ENCODE data around the gene DKK3.
A peak's percentile ranks its signal among the peaks of the same experiment; 100 is the strongest.

The DKK3 gene

DNA sequence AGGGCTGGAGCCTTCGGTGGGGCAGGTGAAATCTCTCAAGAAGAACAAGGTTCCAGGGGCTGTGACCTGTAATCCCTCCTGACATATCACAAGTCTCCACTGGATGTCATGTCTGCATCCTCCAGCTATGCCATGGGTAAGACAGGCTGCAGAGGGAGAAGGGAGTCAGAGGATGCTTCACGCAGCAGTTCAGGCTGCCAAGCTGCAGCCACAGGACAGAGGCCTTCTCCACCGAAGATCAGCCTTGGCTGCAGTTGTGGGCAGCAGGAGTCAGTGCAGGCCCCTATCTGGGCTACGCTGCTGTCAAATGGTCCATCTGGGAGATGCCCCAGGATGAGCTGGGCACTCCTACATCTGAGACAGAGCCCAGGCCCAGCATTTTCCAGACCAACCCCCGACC lies 25.0 kb downstream of the DKK3 start:
- no peak for DNase-seq (ENCODE audit: low read depth, low spot score)

DNA sequence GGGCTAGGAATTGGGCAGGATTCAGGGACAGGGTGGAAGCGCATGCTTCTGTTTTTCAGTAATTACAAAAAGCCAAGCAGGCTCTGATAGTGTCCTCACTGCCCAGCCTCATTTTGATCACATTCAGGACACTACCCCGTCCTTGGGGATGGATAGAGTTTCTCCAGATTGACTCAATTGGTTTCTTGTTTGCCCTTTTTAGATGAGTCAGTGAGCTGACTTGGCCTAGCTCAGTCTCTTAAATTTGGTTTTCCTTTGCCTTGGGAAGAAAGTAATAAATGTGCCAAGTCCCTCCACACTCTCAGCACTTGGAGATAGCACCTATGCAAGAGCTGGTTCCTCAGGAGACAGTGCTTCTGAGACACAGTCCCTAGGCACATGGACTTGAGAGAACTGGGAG lies 25.5 kb downstream of the DKK3 start:
- Histone ChIP-seq H3K9ac (ENCODE audit: insufficient read length) (no peak overlapping the region), H3K27ac (no peak overlapping the region), H3K36me3 (ENCODE audit: insufficient read depth, low read length) (no peaks in the 10 kb centered on the region), H3K4me3 (no peak overlapping the region), H3K9me3 (ENCODE audit: low read depth, low read length) (no peaks in the 10 kb centered on the region)
- DNase-seq (ENCODE audit: low read depth, low spot score): no peak
- TF ChIP-seq POLR2AphosphoS5 (IDR thresholded peaks at IDR 0.05; ENCODE audit: borderline replicate concordance, low read depth, low read length) (no peak), FOXP2 (optimal IDR thresholded peaks at IDR 0.05; ENCODE audit: control extremely low read depth, extremely low read length, insufficient read depth) (no peak), EZH2 (IDR thresholded peaks at IDR 0.05) (no peak)

More for the DNA sequence above, 25.0 kb downstream of the DKK3 start:
- H3K9ac ChIP-seq (ENCODE audit: insufficient read length): no peak overlapping the region
- H3K4me3 ChIP-seq: no peak overlapping the region
- TF ChIP-seq EZH2 (IDR thresholded peaks at IDR 0.05) (no peak), FOXP2 (optimal IDR thresholded peaks at IDR 0.05; ENCODE audit: control extremely low read depth, extremely low read length, insufficient read depth) (no peak), POLR2AphosphoS5 (IDR thresholded peaks at IDR 0.05; ENCODE audit: borderline replicate concordance, low read depth, low read length) (no peak)
- H3K27ac ChIP-seq: no peak overlapping the region
- H3K9me3 ChIP-seq (ENCODE audit: low read depth, low read length): no peaks in the 10 kb centered on the region
- H3K36me3 ChIP-seq (ENCODE audit: insufficient read depth, low read length): no peaks in the 10 kb centered on the region

GRCh38 chr11:11982461-11982860 lies 26.0 kb downstream of the DKK3 start:
- TF ChIP-seq FOXP2 (optimal IDR thresholded peaks at IDR 0.05; ENCODE audit: control extremely low read depth, extremely low read length, insufficient read depth) (no peak), POLR2AphosphoS5 (IDR thresholded peaks at IDR 0.05; ENCODE audit: borderline replicate concordance, low read depth, low read length) (no peak), EZH2 (IDR thresholded peaks at IDR 0.05) (no peak)
- Histone ChIP-seq H3K9me3 (ENCODE audit: low read depth, low read length) (no peaks in the 10 kb centered on the region), H3K36me3 (ENCODE audit: insufficient read depth, low read length) (no peaks in the 10 kb centered on the region), H3K4me3 (no peak overlapping the region), H3K9ac (ENCODE audit: insufficient read length) (no peak overlapping the region), H3K27ac (no peak overlapping the region)
- DNase-seq (ENCODE audit: low read depth, low spot score): no peak

DNA sequence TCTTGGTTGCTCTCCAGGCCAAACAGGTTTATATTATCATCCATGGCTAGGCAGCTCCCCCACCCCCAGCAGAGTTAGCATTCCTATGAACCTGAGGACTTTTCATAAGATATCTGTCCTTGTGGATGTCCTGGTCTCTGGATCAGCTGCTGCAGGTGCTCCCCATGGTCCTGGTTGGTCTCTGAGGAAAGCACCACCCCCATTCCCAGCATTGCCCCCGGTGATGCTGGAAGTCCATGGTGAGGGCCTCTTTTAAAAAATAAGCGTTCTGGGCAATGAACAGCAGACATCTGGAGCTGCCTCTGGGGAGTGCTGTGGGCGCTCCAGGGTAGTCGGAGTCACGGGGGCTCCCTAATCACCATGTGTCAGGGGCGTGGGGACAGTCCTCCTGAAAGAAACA lies 26.6 kb downstream of the DKK3 start:
- H3K9me3 ChIP-seq (ENCODE audit: low read depth, low read length): no peaks in the 10 kb centered on the region
- no peak for DNase-seq (ENCODE audit: low read depth, low spot score)
- H3K27ac ChIP-seq: no peak overlapping the region
- no peaks in the 10 kb centered on the region for H3K36me3 ChIP-seq (ENCODE audit: insufficient read depth, low read length)
- TF ChIP-seq FOXP2 (optimal IDR thresholded peaks at IDR 0.05; ENCODE audit: control extremely low read depth, extremely low read length, insufficient read depth): no peak
- TF ChIP-seq POLR2AphosphoS5 (IDR thresholded peaks at IDR 0.05; ENCODE audit: borderline replicate concordance, low read depth, low read length): no peak
- no peak for TF ChIP-seq EZH2 (IDR thresholded peaks at IDR 0.05)
- no peak overlapping the region for H3K4me3 ChIP-seq
- H3K9ac ChIP-seq (ENCODE audit: insufficient read length): no peak overlapping the region

DNA sequence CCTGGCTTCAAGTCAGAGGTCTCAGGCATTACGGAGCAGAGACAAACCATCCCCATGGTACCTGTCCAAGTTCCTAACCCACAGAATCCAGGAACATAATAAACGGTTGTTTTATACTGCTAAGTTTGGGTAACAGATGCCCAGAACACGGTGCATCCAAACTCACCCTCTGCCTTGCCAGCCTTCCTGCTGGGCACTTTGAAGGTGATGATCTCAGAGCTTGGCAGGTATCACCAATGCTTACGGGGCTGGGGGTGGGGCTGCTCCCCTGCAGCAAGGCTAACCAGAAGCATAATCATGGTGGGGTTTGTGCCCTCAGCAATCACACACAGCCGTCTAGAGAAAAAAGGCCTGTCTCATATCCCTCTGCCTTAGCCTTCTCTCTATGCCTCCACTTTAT lies 27.1 kb downstream of the DKK3 start:
- TF ChIP-seq EZH2 (IDR thresholded peaks at IDR 0.05) (no peak), POLR2AphosphoS5 (IDR thresholded peaks at IDR 0.05; ENCODE audit: borderline replicate concordance, low read depth, low read length) (no peak), FOXP2 (optimal IDR thresholded peaks at IDR 0.05; ENCODE audit: control extremely low read depth, extremely low read length, insufficient read depth) (no peak)
- Histone ChIP-seq H3K36me3 (ENCODE audit: insufficient read depth, low read length) (no peaks in the 10 kb centered on the region), H3K9me3 (ENCODE audit: low read depth, low read length) (no peaks in the 10 kb centered on the region), H3K27ac (no peak overlapping the region), H3K4me3 (no peak overlapping the region), H3K9ac (ENCODE audit: insufficient read length) (no peak overlapping the region)
- no peak for DNase-seq (ENCODE audit: low read depth, low spot score)

DNA sequence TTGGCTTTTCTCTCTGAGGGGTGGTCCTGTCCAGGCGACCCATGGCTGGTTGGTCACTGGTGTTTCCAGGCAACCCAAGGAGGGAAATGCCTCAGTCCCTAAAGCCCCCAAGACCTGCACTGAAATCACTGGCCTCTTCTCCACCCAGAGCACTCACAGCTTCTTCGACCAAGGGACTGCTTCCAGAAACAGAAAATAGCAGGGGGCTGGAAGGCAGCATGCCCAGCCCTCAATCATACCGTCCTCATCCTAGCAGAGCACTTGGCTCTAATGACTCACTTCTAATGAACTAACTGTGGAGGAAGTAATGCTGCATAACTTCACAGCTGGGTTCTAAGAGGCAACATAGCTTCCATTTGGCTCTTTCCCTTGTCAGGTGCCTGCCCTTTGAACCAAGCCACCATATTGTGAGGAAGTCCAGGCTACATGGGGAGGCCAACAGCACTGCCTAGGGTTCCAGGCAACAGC lies 27.6 kb downstream of the DKK3 start:
- TF ChIP-seq EZH2 (IDR thresholded peaks at IDR 0.05) (no peak), FOXP2 (optimal IDR thresholded peaks at IDR 0.05; ENCODE audit: control extremely low read depth, extremely low read length, insufficient read depth) (no peak), POLR2AphosphoS5 (IDR thresholded peaks at IDR 0.05; ENCODE audit: borderline replicate concordance, low read depth, low read length) (no peak)
- DNase-seq (ENCODE audit: low read depth, low spot score): no peak
- no peaks in the 10 kb centered on the region for H3K36me3 ChIP-seq (ENCODE audit: insufficient read depth, low read length)

DNA sequence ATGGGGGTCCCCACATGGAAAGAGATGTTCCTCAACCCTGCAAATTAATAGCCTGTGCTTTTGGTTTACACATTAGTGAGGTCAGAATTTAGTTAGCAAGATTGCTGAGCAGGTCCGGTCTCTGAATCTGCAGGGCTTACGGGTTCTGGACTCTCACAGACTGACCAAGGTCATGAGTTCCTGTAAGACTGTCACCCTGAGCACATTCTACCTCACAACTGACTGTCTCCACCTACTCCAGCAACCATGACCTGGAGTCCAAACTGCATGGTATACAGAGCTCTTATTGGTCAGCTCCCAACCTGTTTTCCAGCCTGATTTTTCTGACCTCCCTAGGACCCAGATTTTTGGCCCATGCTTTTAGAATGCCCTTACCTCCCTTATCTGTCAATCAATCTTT lies 28.2 kb downstream of the DKK3 start:
- no peak for TF ChIP-seq FOXP2 (optimal IDR thresholded peaks at IDR 0.05; ENCODE audit: control extremely low read depth, extremely low read length, insufficient read depth)
- no peak for TF ChIP-seq EZH2 (IDR thresholded peaks at IDR 0.05)
- TF ChIP-seq POLR2AphosphoS5 (IDR thresholded peaks at IDR 0.05; ENCODE audit: borderline replicate concordance, low read depth, low read length): no peak
- H3K9ac ChIP-seq (ENCODE audit: insufficient read length): no peak overlapping the region
- no peak overlapping the region for H3K4me3 ChIP-seq
- H3K36me3 ChIP-seq (ENCODE audit: insufficient read depth, low read length): no peaks in the 10 kb centered on the region
- peak overlapping the region; percentile 84 for H3K27ac ChIP-seq
- DNase-seq (ENCODE audit: low read depth, low spot score): no peak
- H3K9me3 ChIP-seq (ENCODE audit: low read depth, low read length): no peaks in the 10 kb centered on the region

More for the DNA sequence above, 27.6 kb downstream of the DKK3 start:
- Histone ChIP-seq H3K27ac (no peak overlapping the region), H3K9me3 (ENCODE audit: low read depth, low read length) (no peaks in the 10 kb centered on the region), H3K4me3 (no peak overlapping the region), H3K9ac (ENCODE audit: insufficient read length) (no peak overlapping the region)

- H3K4me3 ChIP-seq: peak overlapping the region; percentile 40
- DNase-seq (ENCODE audit: low read depth, low spot score): no peak
- no peaks in the 10 kb centered on the region for H3K9me3 ChIP-seq (ENCODE audit: low read depth, low read length)
- H3K36me3 ChIP-seq (ENCODE audit: insufficient read depth, low read length): no peaks in the 10 kb centered on the region
- H3K9ac ChIP-seq (ENCODE audit: insufficient read length): no peak overlapping the region
- peak overlapping the region; percentile 84 for H3K27ac ChIP-seq
- no peak for TF ChIP-seq EZH2 (IDR thresholded peaks at IDR 0.05)
- no peak for TF ChIP-seq FOXP2 (optimal IDR thresholded peaks at IDR 0.05; ENCODE audit: control extremely low read depth, extremely low read length, insufficient read depth)
- no peak; the same call in 1 of the 2 replicates for TF ChIP-seq POLR2AphosphoS5 (IDR thresholded peaks at IDR 0.05; ENCODE audit: borderline replicate concordance, low read depth, low read length)
Observed at GRCh38 chr11:11979488-11980117, 28.8 kb downstream of the DKK3 start.

Data from SK-N-MC (cell line).